ENCODE results near the gene IL1RAPL1. TPM values are rescaled to one million over a fixed set of nuclear protein-coding genes. Genes with fewer than 3 reads are reported as not detected.
A peak's percentile ranks its signal among the peaks of the same experiment; 100 is the strongest.

The IL1RAPL1 gene
- total RNA-seq, 1 experiment from 2014 or later, result 1.1 TPM

- peak; percentile 60 for DNase-seq (ENCODE audit: low read depth)
Observed at GRCh38 chrX:29419774-29420553, 832.7 kb downstream of the IL1RAPL1 start.

- no peak for DNase-seq (ENCODE audit: low read depth)
Observed at GRCh38 chrX:29422034-29422433, 834.8 kb downstream of the IL1RAPL1 start.

GRCh38 chrX:29431895-29432294 lies 844.6 kb downstream of the IL1RAPL1 start:
- DNase-seq (ENCODE audit: low read depth), result peak; percentile 16

- no peak for DNase-seq (ENCODE audit: low read depth)
Observed at GRCh38 chrX:29432534-29432933, 845.3 kb downstream of the IL1RAPL1 start.

GRCh38 chrX:29434939-29435338 lies 847.7 kb downstream of the IL1RAPL1 start:
- no peak for DNase-seq (ENCODE audit: low read depth)

GRCh38 chrX:29435396-29435795 lies 848.1 kb downstream of the IL1RAPL1 start:
- no peak for DNase-seq (ENCODE audit: low read depth)

GRCh38 chrX:29447867-29448266 lies 860.6 kb downstream of the IL1RAPL1 start:
- no peak for DNase-seq (ENCODE audit: low read depth)

- no peak for DNase-seq (ENCODE audit: low read depth)
Observed at GRCh38 chrX:29453333-29453732, 866.1 kb downstream of the IL1RAPL1 start.

- no peak for DNase-seq (ENCODE audit: low read depth)
Observed at GRCh38 chrX:29455702-29456101, 868.5 kb downstream of the IL1RAPL1 start.

- DNase-seq (ENCODE audit: low read depth), result peak; percentile 10
Observed at GRCh38 chrX:29461039-29461438, 873.8 kb downstream of the IL1RAPL1 start.

- DNase-seq (ENCODE audit: low read depth), result peak; percentile 25
Observed at GRCh38 chrX:29466456-29466855, 879.2 kb downstream of the IL1RAPL1 start.

- DNase-seq (ENCODE audit: low read depth), result peak; percentile 3
Observed at GRCh38 chrX:29468911-29469494, 881.8 kb downstream of the IL1RAPL1 start.

GRCh38 chrX:29470030-29470429 lies 882.8 kb downstream of the IL1RAPL1 start:
- DNase-seq (ENCODE audit: low read depth), result peak; percentile 52

GRCh38 chrX:29471829-29472228 lies 884.6 kb downstream of the IL1RAPL1 start:
- no peak for DNase-seq (ENCODE audit: low read depth)

- no peak for DNase-seq (ENCODE audit: low read depth)
Observed at GRCh38 chrX:29477878-29478277, 890.6 kb downstream of the IL1RAPL1 start.

- DNase-seq (ENCODE audit: low read depth), result peak; percentile 47
Observed at GRCh38 chrX:29478336-29479069, 891.3 kb downstream of the IL1RAPL1 start.

- no peak for DNase-seq (ENCODE audit: low read depth)
Observed at GRCh38 chrX:29487214-29487613, 900.0 kb downstream of the IL1RAPL1 start.

GRCh38 chrX:29487714-29488113 lies 900.5 kb downstream of the IL1RAPL1 start:
- DNase-seq (ENCODE audit: low read depth), result no peak

GRCh38 chrX:29488919-29489318 lies 901.7 kb downstream of the IL1RAPL1 start:
- DNase-seq (ENCODE audit: low read depth), result no peak

- DNase-seq (ENCODE audit: low read depth), result no peak
Observed at GRCh38 chrX:29490606-29491005, 903.4 kb downstream of the IL1RAPL1 start.

GRCh38 chrX:29491659-29492058 lies 904.4 kb downstream of the IL1RAPL1 start:
- DNase-seq (ENCODE audit: low read depth), result no peak

- peak; percentile 6 for DNase-seq (ENCODE audit: low read depth)
Observed at GRCh38 chrX:29496636-29497180, 909.5 kb downstream of the IL1RAPL1 start.
